A549 (cell line): ENCODE results near the gene MC2R.

Source experiments
- CHD2 ChIP-seq: fragments of 150-350 bp; IDR thresholded peaks from 2 replicates; pipeline ENCODE4 v1.6.1; 2014; ENCODE audit warnings: low read length; ENCODE audit not compliant: partially characterized antibody
- CHD4 ChIP-seq: fragments of 200-600 bp; sonication (generic); IDR thresholded peaks from 2 replicates; pipeline ENCODE4 v1.6.1; 2016; ENCODE audit warnings: antibody characterized with exemption, mild to moderate bottlenecking, borderline replicate concordance
- EHMT2 ChIP-seq: fragments of 200-600 bp; sonication (generic); IDR thresholded peaks from 2 replicates; pipeline ENCODE4 v1.6.1; 2016; ENCODE audit warnings: antibody characterized with exemption, low read depth, mild to moderate bottlenecking, moderate library complexity
- EP300 ChIP-seq, 2 experiments: fragments of >200 bp; sonication (Bioruptor Twin); formaldehyde crosslinking; IDR thresholded peaks; 2 replicates in 1 of 2; 3 replicates in 1 of 2; pipeline ENCODE4 v1.6.1; 2016 to 2017
- ESRRA ChIP-seq: fragments of 150-350 bp; IDR thresholded peaks from 2 replicates; pipeline ENCODE4 v1.6.1; 2014; ENCODE audit warnings: mild to moderate bottlenecking, low read length, borderline replicate concordance
- JUNB ChIP-seq: fragments of >200 bp; sonication (Bioruptor Twin); formaldehyde crosslinking; IDR thresholded peaks from 2 replicates; pipeline ENCODE4 v1.6.1; 2016
- MAX ChIP-seq: IDR thresholded peaks from 2 replicates; pipeline ENCODE4 v1.6.1; 2012
- MAZ ChIP-seq: fragments of 150-350 bp; IDR thresholded peaks from 2 replicates; pipeline ENCODE4 v1.6.1; 2014; ENCODE audit warnings: antibody characterized with exemption, low read depth, low read length, borderline replicate concordance
- NFE2L2 ChIP-seq: fragments of 150-350 bp; conservative IDR thresholded peaks from 2 replicates; pipeline ENCODE4 v1.6.1; 2014; ENCODE audit warnings: low read length
- NPAS2 ChIP-seq: fragments of 250-450 bp; sonication (Bioruptor Pico); IDR thresholded peaks from 2 replicates; pipeline ENCODE4 v1.8.0; 2022; ENCODE audit warnings: mild to moderate bottlenecking, moderate library complexity, borderline replicate concordance
- TF ChIP-seq, protein P1 (sequence below): fragments of >200 bp; sonication (Bioruptor Twin); formaldehyde crosslinking; IDR thresholded peaks from 3 replicates; pipeline ENCODE4 v1.5.1; 2016

DNA sequence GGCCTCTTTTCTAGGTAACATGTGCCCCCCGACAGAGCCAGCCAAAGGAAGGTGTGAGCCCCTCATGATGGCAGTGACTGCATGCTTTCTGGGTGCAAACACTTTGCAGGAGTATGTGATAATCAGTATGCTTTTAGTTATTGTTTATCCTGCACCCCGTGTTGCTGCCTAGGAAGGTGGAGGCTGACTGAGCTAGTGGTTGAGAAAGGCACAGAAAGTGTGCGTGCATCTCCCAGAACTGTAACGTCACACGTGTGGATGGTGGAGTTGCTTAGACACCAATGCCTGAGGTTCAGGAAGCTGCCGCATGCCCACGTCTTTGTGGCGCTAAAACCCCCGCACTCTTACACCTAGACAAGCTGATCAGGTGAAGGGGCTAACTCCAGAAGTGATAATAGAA, 580 bp downstream of the MC2R start:
- TF ChIP-seq CHD4: no peak
- TF ChIP-seq, protein P1, sequence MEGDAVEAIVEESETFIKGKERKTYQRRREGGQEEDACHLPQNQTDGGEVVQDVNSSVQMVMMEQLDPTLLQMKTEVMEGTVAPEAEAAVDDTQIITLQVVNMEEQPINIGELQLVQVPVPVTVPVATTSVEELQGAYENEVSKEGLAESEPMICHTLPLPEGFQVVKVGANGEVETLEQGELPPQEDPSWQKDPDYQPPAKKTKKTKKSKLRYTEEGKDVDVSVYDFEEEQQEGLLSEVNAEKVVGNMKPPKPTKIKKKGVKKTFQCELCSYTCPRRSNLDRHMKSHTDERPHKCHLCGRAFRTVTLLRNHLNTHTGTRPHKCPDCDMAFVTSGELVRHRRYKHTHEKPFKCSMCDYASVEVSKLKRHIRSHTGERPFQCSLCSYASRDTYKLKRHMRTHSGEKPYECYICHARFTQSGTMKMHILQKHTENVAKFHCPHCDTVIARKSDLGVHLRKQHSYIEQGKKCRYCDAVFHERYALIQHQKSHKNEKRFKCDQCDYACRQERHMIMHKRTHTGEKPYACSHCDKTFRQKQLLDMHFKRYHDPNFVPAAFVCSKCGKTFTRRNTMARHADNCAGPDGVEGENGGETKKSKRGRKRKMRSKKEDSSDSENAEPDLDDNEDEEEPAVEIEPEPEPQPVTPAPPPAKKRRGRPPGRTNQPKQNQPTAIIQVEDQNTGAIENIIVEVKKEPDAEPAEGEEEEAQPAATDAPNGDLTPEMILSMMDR: no peak
- TF ChIP-seq ESRRA: no peak
- TF ChIP-seq JUNB: no peak
- TF ChIP-seq CHD2: no peak
- no peak for TF ChIP-seq NFE2L2
- no peak for TF ChIP-seq MAX
- TF ChIP-seq EP300 (IDR thresholded peaks at IDR 0.05): no peak
- no peak for TF ChIP-seq EHMT2
- TF ChIP-seq MAZ: no peak
- TF ChIP-seq NPAS2: no peak
